Measurements from ENCODE around the gene MAP4K4. TPM values are rescaled to one million over a fixed set of nuclear protein-coding genes. Genes with fewer than 3 reads are reported as not detected.
A peak's percentile ranks its signal among the peaks of the same experiment; 100 is the strongest.
"Not testable (repeated sequence)": the region's sequence is repeated elsewhere in the genome, so short reads cannot be mapped to it uniquely, and the experiment has no call there.

MAP4K4 gene
- total RNA-seq, 1 experiment from 2014 or later = 132 TPM

- H3K9me3 ChIP-seq (ENCODE audit: control insufficient read depth, low read depth, low read length) = peaks cover 10% of the 10 kb centered on the region
- no peaks in the 10 kb centered on the region for H3K23me2 ChIP-seq (ENCODE audit: insufficient read length, low read depth, low read length, poor library complexity, severe bottlenecking)
- no peak overlapping the region for H4K91ac ChIP-seq (ENCODE audit: insufficient read length, low read depth, low read length)
- WGBS (ENCODE audit: extremely low coverage, insufficient read length, low lambda C conversion rate) = no CpG with 5 or more reads among the region's 3 CpGs
- no peak for TF ChIP-seq CTCF (conservative IDR thresholded peaks at IDR 0.05)
- no peak overlapping the region for H2BK120ac ChIP-seq (ENCODE audit: low read depth, low read length, poor library complexity, severe bottlenecking)
- peaks cover 9 to 20% (median 11%) of the 10 kb centered on the region in 3 experiments for H3K36me3 Mint-ChIP-seq (ENCODE audit: insufficient read depth in 1 of 3, low read depth in 3 of 3)
- peaks cover 23 to 34% of the 10 kb centered on the region in 2 experiments for H3K9me3 Mint-ChIP-seq
- H4K8ac ChIP-seq (replicated peaks; ENCODE audit: insufficient read length, low read depth, low read length) = no peak overlapping the region
- H2AK5ac ChIP-seq (ENCODE audit: insufficient read length, low read length) = no peak overlapping the region
- no peaks in the 10 kb centered on the region for H4K20me1 ChIP-seq (ENCODE audit: control insufficient read depth, insufficient read depth, insufficient read length)
- H3K27ac ChIP-seq (ENCODE audit: insufficient read length, low read depth, low read length) = no peak overlapping the region
- H4K5ac ChIP-seq (ENCODE audit: insufficient read length, low read depth, low read length) = no peak overlapping the region
- peaks cover 4 to 13% of the 10 kb centered on the region in 2 experiments for H3K4me1 Mint-ChIP-seq
- H3K4me2 ChIP-seq (ENCODE audit: insufficient read depth, insufficient read length, low read length) = no peak overlapping the region
- H2BK5ac ChIP-seq (ENCODE audit: insufficient read length, low read length) = no peak overlapping the region
- H3K79me1 ChIP-seq (ENCODE audit: insufficient read depth, low read depth, low read length, poor library complexity, severe bottlenecking) = no peaks in the 10 kb centered on the region
- H3K14ac ChIP-seq (ENCODE audit: insufficient read depth, low read length) = no peak overlapping the region
- peak overlapping the region; percentile 55 for H2BK12ac ChIP-seq (ENCODE audit: insufficient read length, low read depth, low read length)
- no peaks in the 10 kb centered on the region for H3K79me2 ChIP-seq (ENCODE audit: insufficient read depth, low read length)
- no peak overlapping the region for H3K4me3 Mint-ChIP-seq
- no peak overlapping the region for H3T11ph ChIP-seq (ENCODE audit: low read length)
- no peaks in the 10 kb centered on the region for H3K27me3 ChIP-seq (ENCODE audit: insufficient read depth, low read length)
- no peak overlapping the region for H3K56ac ChIP-seq (ENCODE audit: insufficient read length, low read depth, low read length)
- no peak overlapping the region for H3K4ac ChIP-seq (ENCODE audit: low read depth, low read length)
- no peak overlapping the region for H2BK20ac ChIP-seq (ENCODE audit: low read depth, low read length, poor library complexity, severe bottlenecking)
- no peak overlapping the region for H3K23ac ChIP-seq (ENCODE audit: insufficient read length, low read depth, low read length)
- H2BK15ac ChIP-seq (ENCODE audit: low read depth, low read length) = no peak overlapping the region
- DNase-seq = no peak
- no peak overlapping the region for H3K27ac Mint-ChIP-seq
- no peaks in the 10 kb centered on the region; the same call in 1 of the 2 replicates for H3K27me3 Mint-ChIP-seq (ENCODE audit: low read depth)
- no peak overlapping the region for H3K18ac ChIP-seq (ENCODE audit: insufficient read length, low read depth, low read length)
- H2AFZ ChIP-seq (ENCODE audit: low read length) = no peak overlapping the region
- no peaks in the 10 kb centered on the region for H3K4me1 ChIP-seq (ENCODE audit: insufficient read depth, low read length)
- H3K9ac ChIP-seq (ENCODE audit: extremely low read depth, insufficient read length, low read length) = no peak overlapping the region
These were observed 233.9 kb downstream of the MAP4K4 start for GRCh38 chr2:101931402-101931801.

- not testable (repeated sequence) for H3K79me1 ChIP-seq (ENCODE audit: insufficient read depth, low read depth, low read length, poor library complexity, severe bottlenecking); H4K20me1 ChIP-seq (ENCODE audit: control insufficient read depth, insufficient read depth, insufficient read length); H3K27ac ChIP-seq (ENCODE audit: insufficient read length, low read depth, low read length); H2BK5ac ChIP-seq (ENCODE audit: insufficient read length, low read length); H4K91ac ChIP-seq (ENCODE audit: insufficient read length, low read depth, low read length); H2AK5ac ChIP-seq (ENCODE audit: insufficient read length, low read length); H3K23ac ChIP-seq (ENCODE audit: insufficient read length, low read depth, low read length); H3K4me2 ChIP-seq (ENCODE audit: insufficient read depth, insufficient read length, low read length); H3K27me3 Mint-ChIP-seq (ENCODE audit: low read depth); H3K4ac ChIP-seq (ENCODE audit: low read depth, low read length); H3K14ac ChIP-seq (ENCODE audit: insufficient read depth, low read length); H3K4me1 ChIP-seq (ENCODE audit: insufficient read depth, low read length); H3K27me3 ChIP-seq (ENCODE audit: insufficient read depth, low read length); H3K56ac ChIP-seq (ENCODE audit: insufficient read length, low read depth, low read length); H2BK15ac ChIP-seq (ENCODE audit: low read depth, low read length); H4K8ac ChIP-seq (replicated peaks; ENCODE audit: insufficient read length, low read depth, low read length); H4K5ac ChIP-seq (ENCODE audit: insufficient read length, low read depth, low read length); H3T11ph ChIP-seq (ENCODE audit: low read length); H2AFZ ChIP-seq (ENCODE audit: low read length); H2BK12ac ChIP-seq (ENCODE audit: insufficient read length, low read depth, low read length); H3K9me3 ChIP-seq (ENCODE audit: control insufficient read depth, low read depth, low read length); H3K27ac Mint-ChIP-seq; H2BK20ac ChIP-seq (ENCODE audit: low read depth, low read length, poor library complexity, severe bottlenecking); H2BK120ac ChIP-seq (ENCODE audit: low read depth, low read length, poor library complexity, severe bottlenecking); H3K9ac ChIP-seq (ENCODE audit: extremely low read depth, insufficient read length, low read length); H3K79me2 ChIP-seq (ENCODE audit: insufficient read depth, low read length); H3K23me2 ChIP-seq (ENCODE audit: insufficient read length, low read depth, low read length, poor library complexity, severe bottlenecking); H3K18ac ChIP-seq (ENCODE audit: insufficient read length, low read depth, low read length)
- peak; percentile 60 for DNase-seq
- WGBS (ENCODE audit: extremely low coverage, insufficient read length, low lambda C conversion rate) = no CpG with 5 or more reads among the region's 4 CpGs
- Mint-ChIP-seq H3K36me3 (ENCODE audit: insufficient read depth in 1 of 3, low read depth in 3 of 3) (peaks cover 4 to 16% (median 8%) of the 10 kb centered on the region in 3 experiments), H3K4me3 (0 out of 5 replicates have a peak overlapping the region, but pooled peaks of 1 of the 2 experiments have one; percentile 24), H3K4me1 (peaks cover 6 to 14% of the 10 kb centered on the region in 2 experiments), H3K9me3 (peaks cover 19 to 23% of the 10 kb centered on the region in 2 experiments)
These were observed 238.3 kb downstream of the MAP4K4 start for GRCh38 chr2:101935764-101936163.

Data from H9 (cell line).